SK-N-SH (cell line): ENCODE results near the gene ZNF646.

Source experiments
- CHD2 ChIP-seq: fragments of 150-350 bp; IDR thresholded peaks from 2 replicates; pipeline ENCODE4 v1.6.1; 2018; ENCODE audit warnings: low read length; ENCODE audit not compliant: partially characterized antibody
- CTCF ChIP-seq: fragments of 200-600 bp; sonication (generic); IDR thresholded peaks from 2 replicates; pipeline ENCODE4 v1.6.1; 2017; ENCODE audit warnings: antibody characterized with exemption, mild to moderate bottlenecking, moderate library complexity
- GATA2 ChIP-seq: sonication (generic); formaldehyde crosslinking; IDR thresholded peaks from 2 replicates; pipeline ENCODE4 v1.5.0; 2020; ENCODE audit warnings: mild to moderate bottlenecking, missing genetic modification reagents
- MAX ChIP-seq: IDR thresholded peaks from 2 replicates; pipeline ENCODE4 v1.4.0; 2012; ENCODE audit warnings: low read depth
- POLR2AphosphoS5 ChIP-seq: IDR thresholded peaks from 2 replicates; pipeline ENCODE4 v1.6.1; 2012; ENCODE audit warnings: low read depth, low read length
- RAD21 ChIP-seq: IDR thresholded peaks from 2 replicates; pipeline ENCODE4 v1.6.1; 2012; ENCODE audit warnings: mild to moderate bottlenecking, low read length
- REST ChIP-seq: IDR thresholded peaks from 2 replicates; pipeline ENCODE4 v1.6.1; 2012; ENCODE audit warnings: mild to moderate bottlenecking, low read depth, low read length, moderate library complexity
- SIN3A ChIP-seq: IDR thresholded peaks from 2 replicates; pipeline ENCODE4 v1.6.1; 2012; ENCODE audit warnings: low read depth, mild to moderate bottlenecking, low read length, moderate library complexity, borderline replicate concordance
- SMC3 ChIP-seq: IDR thresholded peaks from 2 replicates; pipeline ENCODE4 v1.6.1; 2012; ENCODE audit warnings: low read depth, low read length, improper control_type of control experiment
- TAF1 ChIP-seq: IDR thresholded peaks from 2 replicates; pipeline ENCODE4 v1.6.1; 2012; ENCODE audit warnings: low read depth, mild to moderate bottlenecking, low read length, moderate library complexity, borderline replicate concordance
- TEAD4 ChIP-seq: IDR thresholded peaks from 2 replicates; pipeline ENCODE4 v1.4.0; 2012; ENCODE audit warnings: mild to moderate bottlenecking, borderline replicate concordance; ENCODE audit not compliant: insufficient read depth
- USF2 ChIP-seq: fragments of 150-350 bp; IDR thresholded peaks from 2 replicates; pipeline ENCODE4 v1.6.1; 2017; ENCODE audit warnings: antibody characterized with exemption, low read length, low read depth, borderline replicate concordance

- no peak for TF ChIP-seq SIN3A
- no peak for TF ChIP-seq GATA2 (CRISPR knock-in tag)
- no peak for TF ChIP-seq CTCF
- no peak for TF ChIP-seq TAF1
- no peak for TF ChIP-seq SMC3
- no peak for TF ChIP-seq POLR2AphosphoS5
- no peak for TF ChIP-seq REST
- no peak for TF ChIP-seq CHD2
- TF ChIP-seq TEAD4: no peak
- TF ChIP-seq MAX: no peak
- no peak for TF ChIP-seq RAD21
- no peak for TF ChIP-seq USF2
Observed at GRCh38 chr16:31106509-31107464, 32.6 kb downstream of the ZNF646 start.
